HFFc6 (cell line): ENCODE results near the gene RUBCNL. TPM values are rescaled to one million over a fixed set of nuclear protein-coding genes. Genes with fewer than 3 reads are reported as not detected.

ENCODE experiments used
- DNase-seq: peaks from one replicate; pipeline ENCODE4 v3.0.0-alpha.2; 2018
- H3K27ac Mint-ChIP-seq: 2 replicates; pipeline ENCODE4 v1.8.0; 2020; ENCODE audit warnings: mild to moderate bottlenecking, mixed read lengths
- H3K27me3 Mint-ChIP-seq: 2 replicates; pipeline ENCODE4 v1.8.0; 2021; ENCODE audit warnings: mild to moderate bottlenecking, moderate library complexity, mixed read lengths; ENCODE audit not compliant: insufficient read depth
- H3K36me3 Mint-ChIP-seq: 2 replicates; pipeline ENCODE4 v1.8.0; 2021; ENCODE audit warnings: low read depth, mixed read lengths
- H3K4me1 Mint-ChIP-seq: 2 replicates; pipeline ENCODE4 v1.8.0; 2020; ENCODE audit warnings: low read depth, mixed read lengths
- H3K4me3 Mint-ChIP-seq: 2 replicates; pipeline ENCODE4 v1.8.0; 2020; ENCODE audit warnings: mild to moderate bottlenecking, moderate library complexity, mixed read lengths
- H3K9me3 Mint-ChIP-seq: 2 replicates; pipeline ENCODE4 v1.8.0; 2020; ENCODE audit warnings: mild to moderate bottlenecking, mixed read lengths
- total RNA-seq, 6 experiments: library from RNA; stranded (reverse); fragmentation: NEBNext Ultra II Directional; extraction: Animal tissue kit (Norgen Biotek cat#: 25700); gene quantifications; 2 replicates in 1 of 6; 3 replicates in 5 of 6; pipeline ENCODE4 v1.2.3, GENCODE V29; 2021
- TF ChIP-seq, protein P1 (sequence below): fragments of 200-600 bp; sonication (generic); IDR thresholded peaks from 2 replicates; pipeline ENCODE4 v1.5.0; 2021; ENCODE audit warnings: antibody characterized with exemption, mild to moderate bottlenecking

Gene RUBCNL
- total RNA-seq, 6 experiments from 2014 or later = not detected

DNA sequence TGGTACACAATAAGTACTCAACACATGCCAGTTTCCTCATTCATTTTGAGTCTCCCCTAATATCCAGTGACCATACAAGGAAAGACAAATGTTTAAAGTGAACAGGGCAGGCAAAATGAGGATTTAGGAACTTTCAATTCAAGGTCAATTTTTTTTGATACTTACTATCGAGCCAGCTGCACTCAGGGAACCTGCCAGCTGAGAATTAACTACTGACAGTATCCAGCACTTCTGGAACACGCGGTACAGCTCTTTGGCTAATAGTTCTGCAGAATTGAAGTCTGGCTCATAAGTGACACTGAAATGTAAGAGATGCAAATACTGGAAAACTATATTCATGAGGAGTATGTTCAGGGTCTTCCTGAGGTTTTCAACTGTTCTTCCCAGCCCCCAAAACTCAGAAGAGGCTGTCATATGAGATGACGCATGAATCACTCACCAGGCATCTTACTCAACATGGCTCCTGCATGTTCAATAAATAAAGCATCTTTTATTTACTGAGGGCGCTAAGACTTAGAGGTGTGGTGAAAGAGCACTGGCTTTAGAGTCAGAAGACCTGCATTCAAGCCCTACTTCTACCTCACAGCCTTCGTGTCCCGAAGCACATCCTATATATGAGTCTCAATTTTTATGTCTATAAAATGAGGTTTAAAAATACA, 25.6 kb downstream of the RUBCNL start:
- no peaks in the 10 kb centered on the region; the same call in 1 of the 2 replicates for H3K9me3 Mint-ChIP-seq
- H3K27me3 Mint-ChIP-seq = peaks cover 4% of the 10 kb centered on the region; the same call in 1 of the 2 replicates
- TF ChIP-seq, protein P1, sequence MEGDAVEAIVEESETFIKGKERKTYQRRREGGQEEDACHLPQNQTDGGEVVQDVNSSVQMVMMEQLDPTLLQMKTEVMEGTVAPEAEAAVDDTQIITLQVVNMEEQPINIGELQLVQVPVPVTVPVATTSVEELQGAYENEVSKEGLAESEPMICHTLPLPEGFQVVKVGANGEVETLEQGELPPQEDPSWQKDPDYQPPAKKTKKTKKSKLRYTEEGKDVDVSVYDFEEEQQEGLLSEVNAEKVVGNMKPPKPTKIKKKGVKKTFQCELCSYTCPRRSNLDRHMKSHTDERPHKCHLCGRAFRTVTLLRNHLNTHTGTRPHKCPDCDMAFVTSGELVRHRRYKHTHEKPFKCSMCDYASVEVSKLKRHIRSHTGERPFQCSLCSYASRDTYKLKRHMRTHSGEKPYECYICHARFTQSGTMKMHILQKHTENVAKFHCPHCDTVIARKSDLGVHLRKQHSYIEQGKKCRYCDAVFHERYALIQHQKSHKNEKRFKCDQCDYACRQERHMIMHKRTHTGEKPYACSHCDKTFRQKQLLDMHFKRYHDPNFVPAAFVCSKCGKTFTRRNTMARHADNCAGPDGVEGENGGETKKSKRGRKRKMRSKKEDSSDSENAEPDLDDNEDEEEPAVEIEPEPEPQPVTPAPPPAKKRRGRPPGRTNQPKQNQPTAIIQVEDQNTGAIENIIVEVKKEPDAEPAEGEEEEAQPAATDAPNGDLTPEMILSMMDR = no peak
- no peak for DNase-seq
- H3K36me3 Mint-ChIP-seq = no peaks in the 10 kb centered on the region
- H3K4me3 Mint-ChIP-seq = no peak overlapping the region
- peaks cover 16% of the 10 kb centered on the region; the same call in 1 of the 2 replicates for H3K4me1 Mint-ChIP-seq
- H3K27ac Mint-ChIP-seq = no peak overlapping the region

DNA sequence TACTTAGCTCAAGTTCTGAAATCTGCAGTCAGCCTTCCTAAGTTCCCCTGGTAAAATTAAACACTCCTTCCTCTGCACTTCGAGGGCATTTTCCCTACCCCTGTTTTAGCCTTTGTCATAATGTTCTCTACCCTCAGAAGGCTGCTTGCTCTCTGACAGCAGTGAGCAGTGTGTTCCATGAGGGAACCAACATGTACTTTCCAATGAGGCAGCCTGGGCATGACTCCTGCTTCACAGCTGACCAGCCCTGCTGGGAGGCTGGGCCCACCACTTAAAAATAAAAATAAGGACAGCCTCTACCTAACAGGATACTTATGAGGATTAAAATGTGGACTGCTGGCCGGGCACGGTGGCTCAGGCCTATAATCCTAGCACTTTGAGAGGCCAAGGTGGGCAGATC, 26.4 kb downstream of the RUBCNL start:
- Mint-ChIP-seq H3K4me3 (no peak overlapping the region; the same call in 1 of the 2 replicates), H3K27me3 (peaks cover 4% of the 10 kb centered on the region; the same call in 1 of the 2 replicates)

DNA sequence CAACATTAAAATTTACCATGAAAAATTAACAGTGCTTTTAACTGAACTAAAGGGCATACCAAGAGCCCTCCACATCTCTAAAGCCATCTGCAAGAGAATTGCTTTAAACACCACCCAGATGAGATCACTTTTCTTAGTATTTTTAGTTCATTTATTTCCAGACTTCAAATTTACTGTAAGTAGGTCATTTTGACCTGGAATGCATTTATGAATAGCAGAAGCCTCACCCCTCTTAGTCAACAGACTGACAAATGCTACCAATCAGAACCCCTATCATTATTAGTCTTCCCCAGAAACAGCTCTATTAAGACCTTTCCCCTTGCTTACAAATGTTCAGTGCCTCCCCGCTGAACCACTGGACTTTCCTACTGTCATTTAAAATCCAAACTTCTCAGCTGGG, 27.3 kb downstream of the RUBCNL start:
- H3K27ac Mint-ChIP-seq = peak overlapping the region; percentile 62; the same call in 1 of the 2 replicates
- peaks cover 29% of the 10 kb centered on the region for H3K4me1 Mint-ChIP-seq
- TF ChIP-seq, protein P1 = no peak
- H3K36me3 Mint-ChIP-seq = no peaks in the 10 kb centered on the region; the same call in 1 of the 2 replicates
- H3K27me3 Mint-ChIP-seq = peaks cover 2% of the 10 kb centered on the region; the same call in 1 of the 2 replicates
- DNase-seq = peak; percentile 75
- H3K9me3 Mint-ChIP-seq = peaks cover 6% of the 10 kb centered on the region
- H3K4me3 Mint-ChIP-seq = peak overlapping the region; percentile 18; the same call in 1 of the 2 replicates

More for the DNA sequence above, 26.4 kb downstream of the RUBCNL start:
- H3K9me3 Mint-ChIP-seq = peaks cover 4% of the 10 kb centered on the region; the same call in 1 of the 2 replicates
- H3K27ac Mint-ChIP-seq = peak overlapping the region; percentile 40; the same call in 1 of the 2 replicates
- peaks cover 22% of the 10 kb centered on the region for H3K4me1 Mint-ChIP-seq
- TF ChIP-seq, protein P1 = no peak
- no peak for DNase-seq
- no peaks in the 10 kb centered on the region for H3K36me3 Mint-ChIP-seq

DNA sequence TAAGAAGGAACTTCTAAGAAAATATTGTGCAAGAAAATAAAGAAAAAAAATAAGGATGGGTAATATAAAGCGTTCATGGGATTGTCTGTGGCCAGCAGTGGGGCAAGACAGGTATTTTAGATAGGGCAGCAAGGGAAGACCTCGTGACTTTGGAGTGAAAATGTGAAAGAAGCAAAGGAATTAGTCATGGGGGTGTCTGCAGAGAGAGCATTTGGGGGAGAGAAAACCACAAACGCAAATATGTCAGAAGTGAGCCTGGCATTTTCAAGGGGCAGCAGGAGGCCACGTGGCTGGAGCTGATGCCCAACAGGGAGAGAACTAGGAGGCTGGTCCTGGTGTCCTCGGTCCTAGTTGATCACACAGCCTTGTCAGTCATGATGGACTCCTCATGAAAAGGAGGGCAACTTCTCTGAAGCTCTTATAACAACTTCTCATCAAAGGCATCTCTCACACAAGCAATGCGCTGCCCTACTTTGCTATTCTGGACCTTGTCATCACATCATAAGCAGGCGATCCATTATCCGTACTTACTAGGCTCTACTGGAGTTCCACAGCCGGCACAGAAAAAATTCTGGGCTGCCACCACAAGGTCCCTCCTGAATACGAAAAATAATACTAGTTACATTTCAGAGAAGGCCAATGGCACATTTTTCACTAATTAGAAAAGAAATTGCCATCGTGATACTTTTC, 31.0 kb downstream of the RUBCNL start:
- H3K9me3 Mint-ChIP-seq = peaks cover 18% of the 10 kb centered on the region
- H3K4me3 Mint-ChIP-seq = no peak overlapping the region; the same call in 1 of the 2 replicates
- TF ChIP-seq, protein P1 = no peak
- peaks cover 9% of the 10 kb centered on the region; the same call in 1 of the 2 replicates for H3K27me3 Mint-ChIP-seq
- H3K4me1 Mint-ChIP-seq = peaks cover 35% of the 10 kb centered on the region
- no peak for DNase-seq
- H3K36me3 Mint-ChIP-seq = peaks cover 11% of the 10 kb centered on the region; the same call in 1 of the 2 replicates
- H3K27ac Mint-ChIP-seq = peak overlapping the region; percentile 50; the same call in 1 of the 2 replicates

DNA sequence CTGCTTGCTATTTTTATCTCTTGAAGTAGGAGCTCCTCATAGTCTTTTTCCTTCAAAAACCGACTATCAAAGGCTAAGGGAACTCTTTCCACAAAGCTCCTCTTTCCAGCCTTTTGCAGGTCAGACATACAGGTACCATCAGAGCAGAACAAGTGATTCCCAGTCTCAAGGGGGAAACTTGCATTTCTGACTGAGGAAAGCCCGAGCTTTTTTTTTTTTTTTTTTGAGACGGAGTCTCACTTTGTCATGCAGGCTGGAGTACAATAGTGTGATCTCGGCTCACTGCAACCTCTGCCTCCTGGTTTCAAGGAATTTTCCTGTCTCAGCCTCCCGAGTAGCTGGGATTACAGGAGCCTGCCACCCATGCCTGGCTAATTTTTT, 32.0 kb downstream of the RUBCNL start:
- peaks cover 11% of the 10 kb centered on the region; the same call in 1 of the 2 replicates for H3K36me3 Mint-ChIP-seq
- H3K9me3 Mint-ChIP-seq = peaks cover 18% of the 10 kb centered on the region
- peaks cover 9% of the 10 kb centered on the region; the same call in 1 of the 2 replicates for H3K27me3 Mint-ChIP-seq
- no peak for DNase-seq
- H3K4me3 Mint-ChIP-seq = peak overlapping the region; percentile 55
- H3K4me1 Mint-ChIP-seq = peaks cover 29% of the 10 kb centered on the region
- TF ChIP-seq, protein P1 = no peak
- peak overlapping the region; percentile 83 for H3K27ac Mint-ChIP-seq
